Liver (tissue), 3 donors: ENCODE measurements around the gene ITFG1.
"Not testable (repeated sequence)": the region's sequence is repeated elsewhere in the genome, so short reads cannot be mapped to it uniquely, and the experiment has no call there.

Source experiments
- CTCF ChIP-seq: fragments of 150-350 bp; IDR thresholded peaks from 2 replicates; pipeline ENCODE4 v1.5.1; 2017; ENCODE audit warnings: improper control_type of control experiment, low read depth, low read length; ENCODE audit not compliant: missing input control
- GABPA ChIP-seq, 2 donors: IDR thresholded peaks in 1 of 2; conservative IDR thresholded peaks in 1 of 2; 2 replicates each; pipeline ENCODE4 v1.6.1; 2016; ENCODE audit warnings: antibody characterized with exemption in 2 of 2, mild to moderate bottlenecking in 1 of 2, moderate library complexity in 1 of 2
- HNF4G ChIP-seq: IDR thresholded peaks from 2 replicates; pipeline ENCODE4 v1.6.1; 2016; ENCODE audit warnings: antibody characterized with exemption
- MAX ChIP-seq: IDR thresholded peaks from 2 replicates; pipeline ENCODE4 v1.6.1; 2016; ENCODE audit warnings: antibody characterized with exemption
- SP1 ChIP-seq: IDR thresholded peaks from 2 replicates; pipeline ENCODE4 v1.6.1; 2018; ENCODE audit warnings: antibody characterized with exemption, mild to moderate bottlenecking
- TAF1 ChIP-seq: conservative IDR thresholded peaks from 2 replicates; pipeline ENCODE4 v1.6.1; 2016; ENCODE audit warnings: antibody characterized with exemption, mild to moderate bottlenecking
- TF ChIP-seq, protein P1 (sequence below): IDR thresholded peaks from 2 replicates; pipeline ENCODE4 v1.6.1; 2016; ENCODE audit warnings: antibody characterized with exemption, mild to moderate bottlenecking
- donor health status: healthy.
- donor health status: healthy.

- not testable (repeated sequence) for TF ChIP-seq CTCF; TAF1; MAX; GABPA (IDR thresholded peaks at IDR 0.05 in 1 of 2, conservative IDR thresholded peaks at IDR 0.05 in 1 of 2); HNF4G; SP1
- TF ChIP-seq, protein P1, sequence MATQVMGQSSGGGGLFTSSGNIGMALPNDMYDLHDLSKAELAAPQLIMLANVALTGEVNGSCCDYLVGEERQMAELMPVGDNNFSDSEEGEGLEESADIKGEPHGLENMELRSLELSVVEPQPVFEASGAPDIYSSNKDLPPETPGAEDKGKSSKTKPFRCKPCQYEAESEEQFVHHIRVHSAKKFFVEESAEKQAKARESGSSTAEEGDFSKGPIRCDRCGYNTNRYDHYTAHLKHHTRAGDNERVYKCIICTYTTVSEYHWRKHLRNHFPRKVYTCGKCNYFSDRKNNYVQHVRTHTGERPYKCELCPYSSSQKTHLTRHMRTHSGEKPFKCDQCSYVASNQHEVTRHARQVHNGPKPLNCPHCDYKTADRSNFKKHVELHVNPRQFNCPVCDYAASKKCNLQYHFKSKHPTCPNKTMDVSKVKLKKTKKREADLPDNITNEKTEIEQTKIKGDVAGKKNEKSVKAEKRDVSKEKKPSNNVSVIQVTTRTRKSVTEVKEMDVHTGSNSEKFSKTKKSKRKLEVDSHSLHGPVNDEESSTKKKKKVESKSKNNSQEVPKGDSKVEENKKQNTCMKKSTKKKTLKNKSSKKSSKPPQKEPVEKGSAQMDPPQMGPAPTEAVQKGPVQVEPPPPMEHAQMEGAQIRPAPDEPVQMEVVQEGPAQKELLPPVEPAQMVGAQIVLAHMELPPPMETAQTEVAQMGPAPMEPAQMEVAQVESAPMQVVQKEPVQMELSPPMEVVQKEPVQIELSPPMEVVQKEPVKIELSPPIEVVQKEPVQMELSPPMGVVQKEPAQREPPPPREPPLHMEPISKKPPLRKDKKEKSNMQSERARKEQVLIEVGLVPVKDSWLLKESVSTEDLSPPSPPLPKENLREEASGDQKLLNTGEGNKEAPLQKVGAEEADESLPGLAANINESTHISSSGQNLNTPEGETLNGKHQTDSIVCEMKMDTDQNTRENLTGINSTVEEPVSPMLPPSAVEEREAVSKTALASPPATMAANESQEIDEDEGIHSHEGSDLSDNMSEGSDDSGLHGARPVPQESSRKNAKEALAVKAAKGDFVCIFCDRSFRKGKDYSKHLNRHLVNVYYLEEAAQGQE: not testable (repeated sequence)
Measured at GRCh38 chr16:47347021-47347696, 113.7 kb downstream of the ITFG1 start.
